Nephron progenitor cell (in vitro differentiated cells): ENCODE measurements around the gene HSPB8.

ENCODE experiments used
- DNase-seq: peaks from one replicate; pipeline ENCODE4 v3.0.0; 2021
- H3K27ac Mint-ChIP-seq: 2 replicates; pipeline ENCODE4 v1.8.0; 2021; ENCODE audit warnings: mild to moderate bottlenecking, moderate library complexity, mixed read lengths
- H3K27me3 Mint-ChIP-seq: 2 replicates; pipeline ENCODE4 v1.8.0; 2021; ENCODE audit warnings: mild to moderate bottlenecking, low read depth, mixed read lengths; ENCODE audit not compliant: poor library complexity
- H3K36me3 Mint-ChIP-seq: 2 replicates; pipeline ENCODE4 v1.8.0; 2021; ENCODE audit warnings: low read depth, mixed read lengths
- H3K4me1 Mint-ChIP-seq: 2 replicates; pipeline ENCODE4 v1.8.0; 2021; ENCODE audit warnings: mixed read lengths
- H3K4me3 Mint-ChIP-seq: 2 replicates; pipeline ENCODE4 v1.8.0; 2021; ENCODE audit warnings: mild to moderate bottlenecking, moderate library complexity, mixed read lengths
- H3K9me3 Mint-ChIP-seq: 2 replicates; pipeline ENCODE4 v1.8.0; 2021; ENCODE audit warnings: mild to moderate bottlenecking, moderate library complexity, mixed read lengths
- CTCF ChIP-seq: fragments of 200-600 bp; sonication (generic); IDR thresholded peaks from 2 replicates; pipeline ENCODE4 v1.5.0; 2021; ENCODE audit warnings: antibody characterized with exemption

Gene HSPB8

GRCh38 chr12:119236372-119236771 is 57.6 kb downstream of the HSPB8 start:
- H3K4me1 Mint-ChIP-seq: peaks cover 8% of the 10 kb centered on the region
- H3K4me3 Mint-ChIP-seq: no peak overlapping the region
- peaks cover 25% of the 10 kb centered on the region for H3K27me3 Mint-ChIP-seq
- no peak for DNase-seq
- peaks cover 11% of the 10 kb centered on the region for H3K9me3 Mint-ChIP-seq
- no peak for TF ChIP-seq CTCF
- H3K36me3 Mint-ChIP-seq: no peaks in the 10 kb centered on the region
- H3K27ac Mint-ChIP-seq: no peak overlapping the region

GRCh38 chr12:119239040-119239439 is 60.3 kb downstream of the HSPB8 start:
- no peaks in the 10 kb centered on the region for H3K36me3 Mint-ChIP-seq
- H3K4me1 Mint-ChIP-seq: peaks cover 8% of the 10 kb centered on the region
- peaks cover 11% of the 10 kb centered on the region for H3K9me3 Mint-ChIP-seq
- H3K4me3 Mint-ChIP-seq: no peak overlapping the region
- peaks cover 15% of the 10 kb centered on the region for H3K27me3 Mint-ChIP-seq
- no peak for TF ChIP-seq CTCF
- DNase-seq: no peak
- peak overlapping the region; percentile 80 for H3K27ac Mint-ChIP-seq

GRCh38 chr12:119241049-119241448 is 62.3 kb downstream of the HSPB8 start:
- no peaks in the 10 kb centered on the region for H3K36me3 Mint-ChIP-seq
- H3K27ac Mint-ChIP-seq: no peak overlapping the region
- H3K9me3 Mint-ChIP-seq: peaks cover 11% of the 10 kb centered on the region
- peaks cover 8% of the 10 kb centered on the region for H3K4me1 Mint-ChIP-seq
- H3K27me3 Mint-ChIP-seq: peaks cover 15% of the 10 kb centered on the region
- H3K4me3 Mint-ChIP-seq: no peak overlapping the region
- TF ChIP-seq CTCF: no peak
- DNase-seq: no peak

- no peak overlapping the region for H3K27ac Mint-ChIP-seq
- no peak for TF ChIP-seq CTCF
- no peak for DNase-seq
- H3K36me3 Mint-ChIP-seq: no peaks in the 10 kb centered on the region
- H3K4me1 Mint-ChIP-seq: peaks cover 8% of the 10 kb centered on the region
- H3K27me3 Mint-ChIP-seq: peaks cover 14% of the 10 kb centered on the region
- H3K9me3 Mint-ChIP-seq: peaks cover 11% of the 10 kb centered on the region
- H3K4me3 Mint-ChIP-seq: no peak overlapping the region
Measured at GRCh38 chr12:119241580-119242169, 62.9 kb downstream of the HSPB8 start.
